Endothelial cell of umbilical vein (primary cell): ENCODE data around the gene UBE2G1. TPM values are rescaled to one million over a fixed set of nuclear protein-coding genes. Genes with fewer than 3 reads are reported as not detected.

Experiments
- BruUV-seq: library from RNA; stranded (reverse); fragments of 400-500 nt; replicated peaks from 2 replicates; lab custom pipeline; 2021; lab: Mats Ljungman, UMichigan
- CTCF ChIA-PET: fragments of 300-600, 350-600 bp; sonication (Branson Sonifier 250); formaldehyde crosslinking; loops from one replicate; lab custom pipeline; 2021; ENCODE audit warnings: antibody characterized with exemption, inconsistent platforms; lab: Charles Lee
- POLR2A ChIA-PET: fragments of 300-600, 350-600 bp; sonication (Branson Sonifier 250); formaldehyde crosslinking; loops from one replicate; lab custom pipeline; 2021; ENCODE audit warnings: antibody characterized with exemption, inconsistent platforms; lab: Charles Lee
- DNase-seq: peaks from one replicate; pipeline ENCODE4 v3.0.0-alpha.2; 2011; ENCODE audit warnings: low read depth, low spot score
- FAIRE-seq: peaks from 2 replicates; lab custom pipeline; 2011; peaks lifted over from hg19 to GRCh38; lab: Jason Lieb, UNC
- H2AFZ ChIP-seq: 2 replicates; pipeline ENCODE4 v1.6.0; 2012; ENCODE audit warnings: low read depth, low read length, control low read depth, inconsistent platforms
- H3K27ac ChIP-seq: 2 replicates; pipeline ENCODE4 v1.5.1; 2011; ENCODE audit warnings: low read depth, mild to moderate bottlenecking, control low read depth, low read length, moderate library complexity; ENCODE audit not compliant: insufficient read depth
- H3K27me3 ChIP-seq, 2 experiments: 2 replicates each; pipeline versions ENCODE4 v1.6.0 to v1.6.1; 2011; ENCODE audit warnings: low read length in 2 of 2, mixed read lengths in 1 of 2; ENCODE audit not compliant: control insufficient read depth in 2 of 2, insufficient read depth in 2 of 2
- H3K36me3 ChIP-seq, 2 experiments: 2 replicates in 1 of 2; 3 replicates in 1 of 2; pipeline ENCODE4 v1.5.1; 2011; ENCODE audit warnings: low read length in 2 of 2, mild to moderate bottlenecking in 1 of 2, moderate library complexity in 1 of 2; ENCODE audit not compliant: control insufficient read depth in 2 of 2, insufficient read depth in 2 of 2; ENCODE audit errors: extremely low read depth in 1 of 2
- H3K4me1 ChIP-seq: 3 replicates; pipeline ENCODE4 v1.5.1; 2011; ENCODE audit warnings: mild to moderate bottlenecking, low read length; ENCODE audit not compliant: control insufficient read depth, insufficient read depth; ENCODE audit errors: extremely low read depth
- H3K4me2 ChIP-seq: 2 replicates; pipeline ENCODE4 v1.6.1; 2011; ENCODE audit warnings: low read length, control low read depth, mixed read lengths; ENCODE audit not compliant: insufficient read depth
- H3K4me3 ChIP-seq, 3 experiments: fragments of 200-600 bp in 1 of 3; sonication (generic), shearing (Covaris generic) in 1 of 3; replicated peaks in 1 of 3; 2 replicates each; pipeline ENCODE4 v1.5.1; 2011 to 2016; ENCODE audit warnings: control low read depth in 3 of 3, low read length in 3 of 3, mild to moderate bottlenecking in 2 of 3, inconsistent platforms in 1 of 3, low read depth in 1 of 3, moderate library complexity in 1 of 3; ENCODE audit not compliant: insufficient read depth in 1 of 3
- H3K79me2 ChIP-seq: 2 replicates; pipeline ENCODE4 v1.6.0; 2012; ENCODE audit warnings: low read length, inconsistent platforms; ENCODE audit not compliant: control insufficient read depth, insufficient read depth
- H3K9ac ChIP-seq: replicated peaks from 2 replicates; pipeline ENCODE3; 2011; ENCODE audit warnings: low read length, control low read depth; ENCODE audit not compliant: insufficient read depth; ENCODE audit errors: extremely low read depth
- H3K9me1 ChIP-seq: replicated peaks from 3 replicates; pipeline ENCODE4 v1.6.0; 2011; ENCODE audit warnings: mild to moderate bottlenecking, low read length; ENCODE audit not compliant: control insufficient read depth, insufficient read depth; ENCODE audit errors: extremely low read depth
- H3K9me3 ChIP-seq: replicated peaks from 2 replicates; pipeline ENCODE4 v1.5.1; 2012; ENCODE audit warnings: low read length, inconsistent platforms; ENCODE audit not compliant: control insufficient read depth, insufficient read depth
- H4K20me1 ChIP-seq: replicated peaks from 2 replicates; pipeline ENCODE3; 2011; ENCODE audit warnings: mild to moderate bottlenecking, low read length; ENCODE audit not compliant: control insufficient read depth, insufficient read depth; ENCODE audit errors: extremely low read depth
- EZH2 ChIP-seq: IDR thresholded peaks from 2 replicates; pipeline ENCODE4 v1.6.1; 2012; ENCODE audit warnings: borderline replicate concordance, low read depth, mild to moderate bottlenecking, moderate library complexity, low read length, inconsistent platforms; ENCODE audit not compliant: severe bottlenecking
- FOS ChIP-seq: IDR thresholded peaks from 2 replicates; pipeline ENCODE4 v1.6.1; 2011; ENCODE audit warnings: mild to moderate bottlenecking, low read length, moderate library complexity, borderline replicate concordance; ENCODE audit not compliant: insufficient read depth
- GATA2 ChIP-seq: IDR thresholded peaks from 2 replicates; pipeline ENCODE4 v1.7.0; 2011; ENCODE audit warnings: low read depth, mild to moderate bottlenecking, moderate library complexity, mixed read lengths, low read length; ENCODE audit not compliant: insufficient read length, insufficient read depth
- JUN ChIP-seq: IDR thresholded peaks from 2 replicates; pipeline ENCODE4 v1.6.1; 2011; ENCODE audit warnings: borderline replicate concordance, low read depth; ENCODE audit not compliant: insufficient read length, insufficient read depth
- MYC ChIP-seq: IDR thresholded peaks from one replicate; pipeline ENCODE4 v1.6.1; 2011; ENCODE audit warnings: mild to moderate bottlenecking, low read depth, low read length
- POLR2A ChIP-seq: IDR thresholded peaks from 2 replicates; pipeline ENCODE4 v1.6.1; 2012; ENCODE audit warnings: low read depth, mild to moderate bottlenecking, control low read depth, low read length
- POLR2AphosphoS5 ChIP-seq: IDR thresholded peaks from 2 replicates; pipeline ENCODE4 v1.6.1; 2012; ENCODE audit warnings: low read depth, mild to moderate bottlenecking, control low read depth, low read length, moderate library complexity; ENCODE audit not compliant: insufficient read depth
- dilution Hi-C: fragments of 300-500 bp; cut with MboI; formaldehyde crosslinking; loops from one replicate; pipeline ENCODE4 v1.15.0; 2019; ENCODE audit warnings: low sequenced_read_pairs; ENCODE audit not compliant: extremely low pct_ligation_motif_present
- intact Hi-C: fragments of 100-400 bp; cut with micrococcal nuclease; formaldehyde crosslinking; loops from one replicate; pipeline ENCODE4 v1.10.0; 2022
- polyA plus RNA-seq, 4 experiments: library from polyadenylated mRNA; depleted of rRNA in 3 of 4; stranded (reverse) in 3 of 4; unstranded in 1 of 4; fragments of >200 nt; gene quantifications; 2 replicates each; pipeline versions ENCODE4 v1.2.1 to v1.2.3, GENCODE V29; 2011 to 2012; ENCODE audit warnings: missing spikeins in 1 of 4
- total RNA-seq: library from RNA; stranded (reverse); gene quantifications from 2 replicates; pipeline ENCODE4 v1.2.3, GENCODE V29; 2021
- TF ChIP-seq, protein P1 (sequence below): IDR thresholded peaks from 2 replicates; pipeline ENCODE4 v1.6.1; 2011; ENCODE audit not compliant: insufficient read depth, insufficient read length
- TF ChIP-seq, protein P2 (sequence below), 2 donors: IDR thresholded peaks; 1 replicate in 1 of 2; 2 replicates in 1 of 2; pipeline ENCODE4 v1.5.1; 2011; ENCODE audit warnings: low read length in 2 of 2, mild to moderate bottlenecking in 2 of 2, moderate library complexity in 2 of 2, control low read depth in 1 of 2, inconsistent platforms in 1 of 2, low read depth in 1 of 2; ENCODE audit not compliant: insufficient read depth in 1 of 2; ENCODE audit errors: extremely low read depth in 1 of 2

Gene UBE2G1
- total and polyA plus RNA-seq, 2 donors (not counting 3 experiments of a cell fraction or from before 2014, with no cell fraction given), result 29.2 to 79.6 TPM

DNA sequence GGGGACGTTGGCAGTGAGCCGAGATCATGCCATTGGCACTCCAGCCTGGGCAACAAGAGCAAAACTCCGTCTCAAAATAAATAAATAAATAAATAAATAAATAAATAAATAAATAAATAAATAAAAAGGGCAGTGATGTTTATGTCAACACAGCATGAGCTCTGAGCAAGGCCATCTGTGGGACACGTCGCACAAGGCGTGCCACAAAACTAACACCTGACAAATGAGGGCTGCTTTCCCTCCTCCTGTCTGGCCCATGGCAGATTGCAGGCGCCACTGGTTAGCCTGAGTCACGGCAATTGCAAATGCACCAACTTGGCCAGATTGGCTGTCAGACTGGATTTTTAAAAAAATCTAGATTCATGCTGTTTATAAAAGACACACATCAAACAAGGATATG, 41.4 kb upstream of the UBE2G1 start:
- intact Hi-C loops, result no loop called here

DNA sequence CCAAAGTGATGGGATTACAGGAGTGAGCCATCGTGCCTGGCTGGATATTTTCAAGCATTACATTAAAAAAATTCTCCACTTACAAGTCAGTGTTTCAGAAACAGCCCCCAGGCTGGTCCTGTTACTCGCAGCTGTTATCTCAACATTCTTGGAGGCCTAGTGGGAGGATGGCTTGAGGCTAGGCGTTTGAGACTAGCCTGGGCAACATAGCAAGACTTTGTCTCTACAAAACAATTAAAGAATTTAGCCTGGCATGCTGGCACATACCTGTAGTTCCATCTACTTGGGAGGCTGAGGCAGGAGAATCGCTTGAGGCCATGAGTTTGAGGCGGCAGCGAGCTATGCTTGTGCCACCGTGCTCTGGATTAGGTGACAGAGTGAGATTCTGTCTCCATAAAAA, 40.7 kb upstream of the UBE2G1 start:
- H3K9me3 ChIP-seq, result no peaks in the 10 kb centered on the region
- BruUV-seq, result no TSS peak
- no peaks in the 10 kb centered on the region for H4K20me1 ChIP-seq
- TF ChIP-seq, protein P1, sequence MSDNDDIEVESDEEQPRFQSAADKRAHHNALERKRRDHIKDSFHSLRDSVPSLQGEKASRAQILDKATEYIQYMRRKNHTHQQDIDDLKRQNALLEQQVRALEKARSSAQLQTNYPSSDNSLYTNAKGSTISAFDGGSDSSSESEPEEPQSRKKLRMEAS, result no peak
- TF ChIP-seq, protein P2, sequence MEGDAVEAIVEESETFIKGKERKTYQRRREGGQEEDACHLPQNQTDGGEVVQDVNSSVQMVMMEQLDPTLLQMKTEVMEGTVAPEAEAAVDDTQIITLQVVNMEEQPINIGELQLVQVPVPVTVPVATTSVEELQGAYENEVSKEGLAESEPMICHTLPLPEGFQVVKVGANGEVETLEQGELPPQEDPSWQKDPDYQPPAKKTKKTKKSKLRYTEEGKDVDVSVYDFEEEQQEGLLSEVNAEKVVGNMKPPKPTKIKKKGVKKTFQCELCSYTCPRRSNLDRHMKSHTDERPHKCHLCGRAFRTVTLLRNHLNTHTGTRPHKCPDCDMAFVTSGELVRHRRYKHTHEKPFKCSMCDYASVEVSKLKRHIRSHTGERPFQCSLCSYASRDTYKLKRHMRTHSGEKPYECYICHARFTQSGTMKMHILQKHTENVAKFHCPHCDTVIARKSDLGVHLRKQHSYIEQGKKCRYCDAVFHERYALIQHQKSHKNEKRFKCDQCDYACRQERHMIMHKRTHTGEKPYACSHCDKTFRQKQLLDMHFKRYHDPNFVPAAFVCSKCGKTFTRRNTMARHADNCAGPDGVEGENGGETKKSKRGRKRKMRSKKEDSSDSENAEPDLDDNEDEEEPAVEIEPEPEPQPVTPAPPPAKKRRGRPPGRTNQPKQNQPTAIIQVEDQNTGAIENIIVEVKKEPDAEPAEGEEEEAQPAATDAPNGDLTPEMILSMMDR (IDR thresholded peaks at IDR 0.05; ENCODE audit: extremely low read depth in 1 of 2, insufficient read depth in 1 of 2, low read depth in 1 of 2, low read length in 2 of 2), result no peak
- TF ChIP-seq FOS, result no peak
- no peak for TF ChIP-seq POLR2A
- no peak for TF ChIP-seq MYC
- TF ChIP-seq EZH2, result no peak
- TF ChIP-seq GATA2, result no peak
- TF ChIP-seq POLR2AphosphoS5, result no peak
- TF ChIP-seq JUN, result no peak
- CTCF ChIA-PET, result interaction anchor here (2.3 to 2.4 kb wide), 2 partner anchors 192 to 207 kb away, joined by 16 to 21 read pairs; no protein-coding TSS in a partner anchor
- no peaks in the 10 kb centered on the region for H3K79me2 ChIP-seq
- FAIRE-seq (no peak), DNase-seq (no peak)
- H3K4me2 ChIP-seq, result no peak overlapping the region
- H3K27me3 ChIP-seq, result no peaks in the 10 kb centered on the region
- H3K36me3 ChIP-seq, result no peaks in the 10 kb centered on the region
- no peak overlapping the region for H3K27ac ChIP-seq
- H3K4me3 ChIP-seq, result no peak overlapping the region
- intact Hi-C loops, result no loop called here
- H3K9me1 ChIP-seq, result no peaks in the 10 kb centered on the region
- POLR2A ChIA-PET, result no interaction called here
- H3K9ac ChIP-seq, result no peak overlapping the region
- no peak overlapping the region for H2AFZ ChIP-seq
- H3K4me1 ChIP-seq, result no peaks in the 10 kb centered on the region
- dilution Hi-C loops, result no loop called here

More for the DNA sequence above, 41.4 kb upstream of the UBE2G1 start:
- BruUV-seq, result no TSS peak
- Histone ChIP-seq H3K27ac (no peak overlapping the region), H3K4me3 (no peak overlapping the region), H3K36me3 (no peaks in the 10 kb centered on the region), H2AFZ (no peak overlapping the region), H3K4me2 (no peak overlapping the region), H3K79me2 (no peaks in the 10 kb centered on the region), H3K9me1 (no peaks in the 10 kb centered on the region), H3K4me1 (no peaks in the 10 kb centered on the region), H3K9me3 (no peaks in the 10 kb centered on the region), H3K27me3 (no peaks in the 10 kb centered on the region), H4K20me1 (no peaks in the 10 kb centered on the region), H3K9ac (no peak overlapping the region)
- no peak for TF ChIP-seq FOS
- TF ChIP-seq, protein P2 (IDR thresholded peaks at IDR 0.05; ENCODE audit: extremely low read depth in 1 of 2, insufficient read depth in 1 of 2, low read depth in 1 of 2, low read length in 2 of 2), result no peak
- no peak for TF ChIP-seq MYC
- POLR2A ChIA-PET, result no interaction called here
- DNase-seq (no peak), FAIRE-seq (no peak)
- dilution Hi-C loops, result no loop called here
- CTCF ChIA-PET, result interaction anchor here (1.2 to 2.4 kb wide), 3 partner anchors 189 to 208 kb away, joined by 3 to 21 read pairs (median 16); no protein-coding TSS in a partner anchor
